SK-N-SH treated with all-trans-retinoic acid at 6 μM for 48 hours (cell line): ENCODE data around the gene KIAA1755.

Experiments used
- CSDC2 ChIP-seq: fragments of 250-450 bp; sonication (Bioruptor Pico); IDR thresholded peaks from 2 replicates; pipeline ENCODE4 v1.5.0; 2020; ENCODE audit warnings: mild to moderate bottlenecking, moderate library complexity
- ESRRG ChIP-seq: fragments of 250-450 bp; sonication (Bioruptor Pico); IDR thresholded peaks from 2 replicates; pipeline ENCODE4 v1.6.1; 2021; ENCODE audit warnings: mild to moderate bottlenecking
- ISL1 ChIP-seq: fragments of 250-450 bp; sonication (Bioruptor Pico); IDR thresholded peaks from 2 replicates; pipeline ENCODE4 v2.1.2; 2022; ENCODE audit warnings: mild to moderate bottlenecking, moderate library complexity
- OSR1 ChIP-seq: fragments of 250-450 bp; sonication (Bioruptor Pico); IDR thresholded peaks from 2 replicates; pipeline ENCODE4 v1.8.0; 2022; ENCODE audit warnings: moderate library complexity, mild to moderate bottlenecking, inconsistent platforms
- RARB ChIP-seq: fragments of 250-450 bp; sonication (Bioruptor Pico); IDR thresholded peaks from 2 replicates; pipeline ENCODE4 v1.8.0; 2021; ENCODE audit warnings: mild to moderate bottlenecking, moderate library complexity
- SNAI2 ChIP-seq: fragments of 250-450 bp; sonication (Bioruptor Pico); IDR thresholded peaks from 2 replicates; pipeline ENCODE4 v1.5.0; 2020; ENCODE audit warnings: mild to moderate bottlenecking, moderate library complexity
- TCF4 ChIP-seq: fragments of 250-450 bp; sonication (Bioruptor Pico); IDR thresholded peaks from 2 replicates; pipeline ENCODE4 v1.8.0; 2021; ENCODE audit warnings: mild to moderate bottlenecking, moderate library complexity, borderline replicate concordance
- ZFP30 ChIP-seq: fragments of 450-650 bp; formaldehyde crosslinking; IDR thresholded peaks from 2 replicates; pipeline ENCODE4 v1.5.0; 2022; ENCODE audit warnings: mild to moderate bottlenecking, moderate library complexity
- ZNF70 ChIP-seq: fragments of 450-650 bp; formaldehyde crosslinking; IDR thresholded peaks from 2 replicates; pipeline ENCODE4 v1.5.0; 2020; ENCODE audit warnings: mild to moderate bottlenecking, moderate library complexity
- ZNF8 ChIP-seq: fragments of 450-650 bp; formaldehyde crosslinking; IDR thresholded peaks from 2 replicates; pipeline ENCODE4 v1.5.0; 2020; ENCODE audit warnings: mild to moderate bottlenecking, moderate library complexity
- TF ChIP-seq, protein P1 (sequence below): fragments of 250-450 bp; sonication (Bioruptor Pico); IDR thresholded peaks from 2 replicates; pipeline ENCODE4 v1.5.1; 2021; ENCODE audit warnings: mild to moderate bottlenecking, moderate library complexity
- TF ChIP-seq, protein P2 (sequence below): fragments of 250-450 bp; sonication (Bioruptor Pico); IDR thresholded peaks from 2 replicates; pipeline ENCODE4 v1.5.1; 2020; ENCODE audit warnings: low read depth, mild to moderate bottlenecking, moderate library complexity

DNA sequence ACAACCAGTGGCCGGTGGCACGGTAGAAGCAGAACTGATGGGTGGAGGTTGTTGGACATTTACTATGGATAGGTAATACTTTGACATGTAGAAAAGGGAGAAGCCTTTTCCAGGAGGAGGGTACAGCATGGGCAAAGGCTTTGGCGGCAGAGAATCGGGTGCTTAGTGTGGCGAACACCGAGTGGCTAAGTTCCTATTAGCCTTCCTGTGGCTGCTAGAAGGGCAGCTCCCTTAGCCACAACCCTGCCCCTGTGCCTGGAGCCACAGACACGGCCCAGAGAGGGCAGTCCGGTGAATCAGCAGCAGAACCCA is 57.6 kb downstream of the KIAA1755 start:
- TF ChIP-seq ZNF70 (CRISPR knock-in tag): no peak
- TF ChIP-seq, protein P1, sequence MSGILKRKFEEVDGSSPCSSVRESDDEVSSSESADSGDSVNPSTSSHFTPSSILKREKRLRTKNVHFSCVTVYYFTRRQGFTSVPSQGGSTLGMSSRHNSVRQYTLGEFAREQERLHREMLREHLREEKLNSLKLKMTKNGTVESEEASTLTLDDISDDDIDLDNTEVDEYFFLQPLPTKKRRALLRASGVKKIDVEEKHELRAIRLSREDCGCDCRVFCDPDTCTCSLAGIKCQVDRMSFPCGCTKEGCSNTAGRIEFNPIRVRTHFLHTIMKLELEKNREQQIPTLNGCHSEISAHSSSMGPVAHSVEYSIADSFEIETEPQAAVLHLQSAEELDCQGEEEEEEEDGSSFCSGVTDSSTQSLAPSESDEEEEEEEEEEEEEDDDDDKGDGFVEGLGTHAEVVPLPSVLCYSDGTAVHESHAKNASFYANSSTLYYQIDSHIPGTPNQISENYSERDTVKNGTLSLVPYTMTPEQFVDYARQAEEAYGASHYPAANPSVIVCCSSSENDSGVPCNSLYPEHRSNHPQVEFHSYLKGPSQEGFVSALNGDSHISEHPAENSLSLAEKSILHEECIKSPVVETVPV (CRISPR knock-in tag): no peak
- no peak for TF ChIP-seq ISL1 (CRISPR knock-in tag)
- no peak for TF ChIP-seq ESRRG (CRISPR knock-in tag)
- TF ChIP-seq RARB (CRISPR knock-in tag): no peak
- no peak for TF ChIP-seq SNAI2
- no peak for TF ChIP-seq CSDC2 (CRISPR knock-in tag)
- TF ChIP-seq TCF4 (CRISPR knock-in tag): no peak
- TF ChIP-seq ZNF8 (CRISPR knock-in tag): no peak
- no peak for TF ChIP-seq ZFP30 (CRISPR knock-in tag)
- TF ChIP-seq OSR1 (CRISPR knock-in tag): no peak
- TF ChIP-seq, protein P2, sequence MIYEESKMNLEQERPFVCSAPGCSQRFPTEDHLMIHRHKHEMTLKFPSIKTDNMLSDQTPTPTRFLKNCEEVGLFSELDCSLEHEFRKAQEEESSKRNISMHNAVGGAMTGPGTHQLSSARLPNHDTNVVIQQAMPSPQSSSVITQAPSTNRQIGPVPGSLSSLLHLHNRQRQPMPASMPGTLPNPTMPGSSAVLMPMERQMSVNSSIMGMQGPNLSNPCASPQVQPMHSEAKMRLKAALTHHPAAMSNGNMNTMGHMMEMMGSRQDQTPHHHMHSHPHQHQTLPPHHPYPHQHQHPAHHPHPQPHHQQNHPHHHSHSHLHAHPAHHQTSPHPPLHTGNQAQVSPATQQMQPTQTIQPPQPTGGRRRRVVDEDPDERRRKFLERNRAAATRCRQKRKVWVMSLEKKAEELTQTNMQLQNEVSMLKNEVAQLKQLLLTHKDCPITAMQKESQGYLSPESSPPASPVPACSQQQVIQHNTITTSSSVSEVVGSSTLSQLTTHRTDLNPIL (CRISPR knock-in tag): no peak
